AG09309 (cell line): ENCODE measurements around the gene DDR1.
"Not testable (repeated sequence)": the region's sequence is repeated elsewhere in the genome, so short reads cannot be mapped to it uniquely, and the experiment has no call there.

Source experiments
- DNase-seq: peaks from one replicate; pipeline ENCODE4 v3.0.0-alpha.2; 2010; ENCODE audit warnings: low read depth
- H3K4me3 ChIP-seq: 2 replicates; pipeline ENCODE4 v1.5.1; 2011; ENCODE audit warnings: mild to moderate bottlenecking, low read depth, low read length, moderate library complexity; ENCODE audit not compliant: control insufficient read depth
- CTCF ChIP-seq: IDR thresholded peaks from 2 replicates; pipeline ENCODE4 v1.5.1; 2011; ENCODE audit warnings: mild to moderate bottlenecking, low read depth, low read length, inconsistent platforms; ENCODE audit not compliant: insufficient read depth, control insufficient read depth; ENCODE audit errors: missing control alignments

Gene DDR1

GRCh38 chr6:30849903-30850651 lies 34.2 kb upstream of the DDR1 start:
- DNase-seq = no peak
- H3K4me3 ChIP-seq = no peak overlapping the region
- TF ChIP-seq CTCF = no peak

GRCh38 chr6:30852459-30852858 lies 31.9 kb upstream of the DDR1 start:
- not testable (repeated sequence) for H3K4me3 ChIP-seq, DNase-seq

- no peak overlapping the region for H3K4me3 ChIP-seq
- DNase-seq = no peak
- no peak for TF ChIP-seq CTCF
These were observed 29.9 kb upstream of the DDR1 start for GRCh38 chr6:30854285-30855040.

- TF ChIP-seq CTCF = no peak
- no peak for DNase-seq
- H3K4me3 ChIP-seq = no peak overlapping the region
These were observed 28.8 kb upstream of the DDR1 start for GRCh38 chr6:30855429-30856075.

- TF ChIP-seq CTCF = no peak
- no peak overlapping the region for H3K4me3 ChIP-seq
- no peak for DNase-seq
These were observed 27.2 kb upstream of the DDR1 start for GRCh38 chr6:30857112-30857511.

- no peak for TF ChIP-seq CTCF
- no peak overlapping the region for H3K4me3 ChIP-seq
- DNase-seq = no peak
These were observed 26.8 kb upstream of the DDR1 start for GRCh38 chr6:30857549-30857948.

- not testable (repeated sequence) for DNase-seq, H3K4me3 ChIP-seq
These were observed 24.6 kb upstream of the DDR1 start for GRCh38 chr6:30859726-30860125.
